HG03280 (cell line): ENCODE results near the gene FHL1.

Source experiments
- ATAC-seq: cut with Tn5 transposase; IDR thresholded peaks from one replicate; pipeline ENCODE4 v1.9.1; 2021; ENCODE audit warnings: mild to moderate bottlenecking, moderate library complexity; ENCODE audit not compliant: unreplicated experiment

Gene FHL1

GRCh38 chrX:136250191-136251040, 103.1 kb downstream of the FHL1 start:
- peak; percentile 28 for ATAC-seq

- ATAC-seq, result peak; percentile 94
These were observed 104.0 kb downstream of the FHL1 start, which contains the start of gene MAP7D3 for GRCh38 chrX:136251041-136251991. Gene MAP7D3, minus strand, starts transcription at chrX:136251400. Its CDS starts 42 bp downstream, at chrX:136251358.

- no peak for ATAC-seq
These were observed 108.2 kb downstream of the FHL1 start for GRCh38 chrX:136255541-136255940.

GRCh38 chrX:136256026-136256425, 108.7 kb downstream of the FHL1 start:
- ATAC-seq, result no peak

- no peak for ATAC-seq
These were observed 111.6 kb downstream of the FHL1 start for GRCh38 chrX:136258951-136259350.

GRCh38 chrX:136259543-136259942, 112.2 kb downstream of the FHL1 start:
- ATAC-seq, result no peak

- ATAC-seq, result no peak
These were observed 113.4 kb downstream of the FHL1 start for GRCh38 chrX:136260776-136261175.
